Duodenal mucosa (tissue), 2 donors: ENCODE results near the gene TMTC2.

Experiments used
- H3K27ac ChIP-seq: one replicate; pipeline ENCODE4 v1.7.0; 2013; ENCODE audit warnings: low read depth, low read length
- H3K27me3 ChIP-seq, 2 donors: one replicate each; pipeline ENCODE4 v1.7.0; 2013; ENCODE audit warnings: low read length in 2 of 2, control low read depth in 1 of 2; ENCODE audit not compliant: insufficient read depth in 2 of 2, control insufficient read depth in 1 of 2
- H3K36me3 ChIP-seq, 2 donors: one replicate each; pipeline ENCODE4 v1.7.0; 2013; ENCODE audit warnings: low read length in 2 of 2, control low read depth in 1 of 2; ENCODE audit not compliant: insufficient read depth in 2 of 2, control insufficient read depth in 1 of 2
- H3K4me1 ChIP-seq, 2 donors: one replicate each; pipeline ENCODE4 v1.7.0; 2013; ENCODE audit warnings: low read length in 2 of 2, control low read depth in 1 of 2; ENCODE audit not compliant: insufficient read depth in 2 of 2, control insufficient read depth in 1 of 2
- H3K4me3 ChIP-seq, 2 donors: one replicate each; pipeline ENCODE4 v1.7.0; 2013; ENCODE audit warnings: low read length in 2 of 2, low read depth in 1 of 2
- H3K9ac ChIP-seq, 2 donors: one replicate each; pipeline ENCODE4 v1.7.0; 2013; ENCODE audit warnings: low read length in 2 of 2, low read depth in 1 of 2
- H3K9me3 ChIP-seq, 2 donors: one replicate each; pipeline ENCODE4 v1.7.0; 2013; ENCODE audit warnings: low read length in 2 of 2, control low read depth in 1 of 2; ENCODE audit not compliant: control insufficient read depth in 1 of 2

TMTC2 gene

GRCh38 chr12:82955043-82955442 lies 268.3 kb downstream of the TMTC2 start:
- Histone ChIP-seq H3K27me3 (no peaks in the 10 kb centered on the region), H3K27ac (no peak overlapping the region)

GRCh38 chr12:82958966-82959365 lies 272.3 kb downstream of the TMTC2 start:
- no peak overlapping the region for H3K4me3 ChIP-seq
- H3K4me1 ChIP-seq: no peaks in the 10 kb centered on the region
- H3K27me3 ChIP-seq: no peaks in the 10 kb centered on the region
- H3K36me3 ChIP-seq: no peaks in the 10 kb centered on the region
- no peaks in the 10 kb centered on the region for H3K9me3 ChIP-seq
- no peak overlapping the region for H3K27ac ChIP-seq
- H3K9ac ChIP-seq: no peak overlapping the region

More at GRCh38 chr12:82955043-82955442, 268.3 kb downstream of the TMTC2 start:
- Histone ChIP-seq H3K9ac (no peak overlapping the region), H3K36me3 (no peaks in the 10 kb centered on the region), H3K4me3 (no peak overlapping the region), H3K4me1 (peaks cover 0 to 10% of the 10 kb centered on the region in 2 donors), H3K9me3 (no peaks in the 10 kb centered on the region)

GRCh38 chr12:82959821-82960220 lies 273.1 kb downstream of the TMTC2 start:
- H3K9ac ChIP-seq: no peak overlapping the region
- no peak overlapping the region for H3K27ac ChIP-seq
- no peak overlapping the region for H3K4me3 ChIP-seq
- no peaks in the 10 kb centered on the region for H3K27me3 ChIP-seq
- H3K9me3 ChIP-seq: no peaks in the 10 kb centered on the region
- no peaks in the 10 kb centered on the region for H3K4me1 ChIP-seq
- no peaks in the 10 kb centered on the region for H3K36me3 ChIP-seq

- no peaks in the 10 kb centered on the region for H3K9me3 ChIP-seq
- H3K9ac ChIP-seq: no peak overlapping the region
- no peaks in the 10 kb centered on the region for H3K4me1 ChIP-seq
- no peak overlapping the region for H3K27ac ChIP-seq
- no peaks in the 10 kb centered on the region for H3K36me3 ChIP-seq
- no peaks in the 10 kb centered on the region for H3K27me3 ChIP-seq
- H3K4me3 ChIP-seq: no peak overlapping the region
Observed at GRCh38 chr12:82961835-82962234, 275.1 kb downstream of the TMTC2 start.

- H3K27me3 ChIP-seq: no peaks in the 10 kb centered on the region
- no peak overlapping the region for H3K27ac ChIP-seq
- no peak overlapping the region for H3K4me3 ChIP-seq
- no peaks in the 10 kb centered on the region for H3K36me3 ChIP-seq
- H3K4me1 ChIP-seq: no peaks in the 10 kb centered on the region
- H3K9me3 ChIP-seq: no peaks in the 10 kb centered on the region
- H3K9ac ChIP-seq: no peak overlapping the region
Observed at GRCh38 chr12:82963956-82964355, 277.2 kb downstream of the TMTC2 start.

- Histone ChIP-seq H3K9me3 (no peaks in the 10 kb centered on the region), H3K36me3 (no peaks in the 10 kb centered on the region), H3K27me3 (no peaks in the 10 kb centered on the region), H3K4me1 (no peaks in the 10 kb centered on the region), H3K4me3 (no peak overlapping the region), H3K9ac (no peak overlapping the region), H3K27ac (no peak overlapping the region)
Observed at GRCh38 chr12:82964446-82964845, 277.7 kb downstream of the TMTC2 start.

GRCh38 chr12:82966001-82966559 lies 279.4 kb downstream of the TMTC2 start:
- Histone ChIP-seq H3K4me1 (no peaks in the 10 kb centered on the region), H3K9me3 (no peaks in the 10 kb centered on the region), H3K27me3 (no peaks in the 10 kb centered on the region), H3K36me3 (no peaks in the 10 kb centered on the region), H3K4me3 (no peak overlapping the region), H3K27ac (no peak overlapping the region), H3K9ac (no peak overlapping the region)

GRCh38 chr12:82968631-82969367 lies 282.1 kb downstream of the TMTC2 start:
- Histone ChIP-seq H3K4me3 (no peak overlapping the region), H3K36me3 (no peaks in the 10 kb centered on the region), H3K9ac (no peak overlapping the region), H3K27me3 (no peaks in the 10 kb centered on the region), H3K4me1 (no peaks in the 10 kb centered on the region), H3K9me3 (no peaks in the 10 kb centered on the region), H3K27ac (no peak overlapping the region)

- Histone ChIP-seq H3K27me3 (no peaks in the 10 kb centered on the region), H3K4me1 (no peaks in the 10 kb centered on the region), H3K9me3 (no peaks in the 10 kb centered on the region), H3K27ac (no peak overlapping the region), H3K9ac (no peak overlapping the region), H3K4me3 (no peak overlapping the region), H3K36me3 (no peaks in the 10 kb centered on the region)
Observed at GRCh38 chr12:82970614-82971013, 283.9 kb downstream of the TMTC2 start.

- no peak overlapping the region for H3K4me3 ChIP-seq
- H3K9me3 ChIP-seq: no peaks in the 10 kb centered on the region
- no peaks in the 10 kb centered on the region for H3K36me3 ChIP-seq
Observed at GRCh38 chr12:82971584-82971983, 284.9 kb downstream of the TMTC2 start.

More at GRCh38 chr12:82971584-82971983, 284.9 kb downstream of the TMTC2 start:
- Histone ChIP-seq H3K27me3 (no peaks in the 10 kb centered on the region), H3K4me1 (no peaks in the 10 kb centered on the region), H3K27ac (no peak overlapping the region), H3K9ac (no peak overlapping the region)
